Vagina (tissue), 2 donors: ENCODE data around the gene AGBL4. TPM values are rescaled to one million over a fixed set of nuclear protein-coding genes. Genes with fewer than 3 reads are reported as not detected.

Experiments
- DNase-seq, 2 donors: peaks; one replicate each; pipeline ENCODE4 v3.0.0-alpha.2; 2017; ENCODE audit errors: extremely low spot score in 2 of 2
- H3K27ac ChIP-seq: fragments of 200-600 bp; sonication (generic); one replicate; pipeline ENCODE4 v1.5.1; 2019
- H3K27me3 ChIP-seq: fragments of 200-600 bp; sonication (generic); one replicate; pipeline ENCODE4 v1.5.1; 2019
- H3K36me3 ChIP-seq, 2 donors: fragments of 200-600 bp; sonication (generic); one replicate each; pipeline ENCODE4 v1.5.1; 2017 to 2019
- H3K4me1 ChIP-seq: fragments of 200-600 bp; sonication (generic); one replicate; pipeline ENCODE4 v1.5.1; 2019
- H3K4me3 ChIP-seq, 2 donors: fragments of 200-600 bp; sonication (generic); 1 replicate in 1 of 2; 2 replicates in 1 of 2; pipeline ENCODE4 v1.5.1; 2016 to 2019
- H3K9me3 ChIP-seq: fragments of 200-600 bp; sonication (generic); one replicate; pipeline ENCODE4 v1.5.1; 2019
- CTCF ChIP-seq, 3 experiments: fragments of 450-650 bp in 2 of 3; fragments of 200-600 bp in 1 of 3; sonication (generic) in 1 of 3; IDR thresholded peaks; one replicate each; pipeline ENCODE4 v1.5.1; 2017 to 2019; ENCODE audit warnings: antibody characterized with exemption in 3 of 3, mild to moderate bottlenecking in 2 of 3, moderate library complexity in 2 of 3
- POLR2A ChIP-seq, 2 donors: fragments of 450-650 bp; IDR thresholded peaks; one replicate each; pipeline ENCODE4 v1.6.1; 2017; ENCODE audit warnings: antibody characterized with exemption in 2 of 2, mild to moderate bottlenecking in 2 of 2, moderate library complexity in 2 of 2
- POLR2AphosphoS5 ChIP-seq, 2 donors: sonication (generic); formaldehyde crosslinking; IDR thresholded peaks; one replicate each; pipeline ENCODE4 v1.9.0; 2017; ENCODE audit warnings: antibody characterized with exemption in 2 of 2, mild to moderate bottlenecking in 2 of 2, low read depth in 1 of 2; ENCODE audit not compliant: insufficient read depth in 1 of 2
- intact Hi-C: fragments of 100-400 bp; cut with DNase I; formaldehyde crosslinking; loops from one replicate; pipeline ENCODE4 v1.15.1; 2023
- total RNA-seq: library from RNA; depleted of rRNA; stranded (reverse); fragments of >200 nt; gene quantifications from one replicate; pipeline ENCODE4 v1.2.3, GENCODE V29; 2016

AGBL4 gene
- total RNA-seq, 1 donor from 2014 or later: not detected

DNA sequence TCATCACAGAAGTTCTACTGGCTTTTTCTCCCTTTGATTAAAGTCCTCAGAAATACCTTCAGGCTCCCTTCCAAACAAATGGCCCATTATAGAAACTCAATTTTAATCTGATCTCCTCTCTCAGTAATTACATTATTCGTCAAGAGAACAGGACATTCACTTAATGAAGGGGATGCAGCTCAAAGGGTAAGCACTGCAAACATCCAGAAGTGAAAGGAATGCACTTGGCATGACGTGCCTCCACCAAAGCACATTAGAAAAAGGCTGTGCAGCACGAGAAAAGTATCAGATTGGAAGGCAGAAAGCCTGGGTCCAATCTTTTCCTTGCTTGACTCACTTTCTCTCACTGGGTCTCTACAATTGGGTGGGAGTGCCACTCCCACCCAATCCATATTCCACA, 1024.4 kb downstream of the AGBL4 start:
- no peaks in the 10 kb centered on the region for H3K36me3 ChIP-seq
- no peaks in the 10 kb centered on the region for H3K27me3 ChIP-seq
- TF ChIP-seq CTCF (IDR thresholded peaks at IDR 0.05) (no peak), POLR2A (IDR thresholded peaks at IDR 0.05) (no peak), POLR2AphosphoS5 (IDR thresholded peaks at IDR 0.05; ENCODE audit: insufficient read depth in 1 of 2, low read depth in 1 of 2) (no peak)
- intact Hi-C loops: no loop called here
- no peak overlapping the region for H3K4me3 ChIP-seq
- no peaks in the 10 kb centered on the region for H3K9me3 ChIP-seq
- no peak for DNase-seq
- H3K27ac ChIP-seq: no peak overlapping the region
- no peaks in the 10 kb centered on the region for H3K4me1 ChIP-seq

GRCh38 chr1:48996311-48996710, 1027.4 kb downstream of the AGBL4 start:
- H3K4me3 ChIP-seq: no peak overlapping the region
- H3K36me3 ChIP-seq: no peaks in the 10 kb centered on the region
- no peak for DNase-seq
- no peaks in the 10 kb centered on the region for H3K9me3 ChIP-seq
- TF ChIP-seq CTCF (IDR thresholded peaks at IDR 0.05) (no peak), POLR2A (IDR thresholded peaks at IDR 0.05) (no peak), POLR2AphosphoS5 (IDR thresholded peaks at IDR 0.05; ENCODE audit: insufficient read depth in 1 of 2, low read depth in 1 of 2) (no peak)
- no peaks in the 10 kb centered on the region for H3K4me1 ChIP-seq
- H3K27ac ChIP-seq: no peak overlapping the region
- intact Hi-C loops: no loop called here
- no peaks in the 10 kb centered on the region for H3K27me3 ChIP-seq

DNA sequence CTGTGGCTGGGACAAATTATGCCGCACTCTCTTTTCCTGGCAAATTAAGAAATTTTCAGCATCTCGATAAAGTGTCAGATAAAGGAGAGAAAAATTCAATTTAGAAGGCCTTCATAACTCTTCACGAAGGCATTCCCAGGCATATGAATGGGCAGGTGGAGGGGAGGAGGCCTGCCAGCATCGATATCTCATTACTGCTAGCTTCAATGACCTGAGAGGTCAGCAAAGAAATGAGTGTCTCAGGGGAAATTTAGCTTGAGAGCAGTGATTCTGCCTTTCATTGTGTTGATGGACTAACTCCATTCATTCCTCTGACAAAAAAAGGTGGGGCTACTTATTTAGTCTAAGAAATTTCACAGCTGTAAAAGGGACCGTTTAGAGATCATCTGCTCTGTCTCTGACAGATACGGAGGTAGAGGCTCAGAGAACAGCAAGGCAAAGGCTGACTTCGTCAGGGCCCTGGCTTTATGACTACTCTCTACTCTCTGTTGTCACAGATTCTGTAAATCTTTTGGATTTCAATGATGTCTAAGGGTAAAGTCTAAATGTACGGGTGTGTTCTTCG, 1035.0 kb downstream of the AGBL4 start:
- Histone ChIP-seq H3K36me3 (no peaks in the 10 kb centered on the region), H3K9me3 (no peaks in the 10 kb centered on the region), H3K27me3 (no peaks in the 10 kb centered on the region), H3K27ac (no peak overlapping the region), H3K4me1 (no peaks in the 10 kb centered on the region), H3K4me3 (no peak overlapping the region)
- DNase-seq: no peak
- no peak for TF ChIP-seq POLR2A (IDR thresholded peaks at IDR 0.05)
- no peak for TF ChIP-seq CTCF (IDR thresholded peaks at IDR 0.05)
- no peak for TF ChIP-seq POLR2AphosphoS5 (IDR thresholded peaks at IDR 0.05; ENCODE audit: insufficient read depth in 1 of 2, low read depth in 1 of 2)
- intact Hi-C loops: no loop called here

- Histone ChIP-seq H3K9me3 (no peaks in the 10 kb centered on the region), H3K27ac (no peak overlapping the region), H3K4me3 (no peak overlapping the region), H3K4me1 (no peaks in the 10 kb centered on the region), H3K27me3 (no peaks in the 10 kb centered on the region), H3K36me3 (no peaks in the 10 kb centered on the region)
- TF ChIP-seq CTCF (IDR thresholded peaks at IDR 0.05) (no peak), POLR2A (IDR thresholded peaks at IDR 0.05) (no peak), POLR2AphosphoS5 (IDR thresholded peaks at IDR 0.05; ENCODE audit: insufficient read depth in 1 of 2, low read depth in 1 of 2) (no peak)
- intact Hi-C loops: no loop called here
- DNase-seq: no peak
Measured at GRCh38 chr1:48979940-48980339, 1043.8 kb downstream of the AGBL4 start.

- H3K36me3 ChIP-seq: no peaks in the 10 kb centered on the region
Measured at GRCh38 chr1:48978413-48978812, 1045.3 kb downstream of the AGBL4 start.

More at GRCh38 chr1:48978413-48978812, 1045.3 kb downstream of the AGBL4 start:
- Histone ChIP-seq H3K9me3 (no peaks in the 10 kb centered on the region), H3K4me1 (no peaks in the 10 kb centered on the region), H3K27ac (no peak overlapping the region), H3K4me3 (no peak overlapping the region), H3K27me3 (no peaks in the 10 kb centered on the region)
- TF ChIP-seq POLR2A (IDR thresholded peaks at IDR 0.05): no peak
- no peak for TF ChIP-seq CTCF (IDR thresholded peaks at IDR 0.05)
- no peak for TF ChIP-seq POLR2AphosphoS5 (IDR thresholded peaks at IDR 0.05; ENCODE audit: insufficient read depth in 1 of 2, low read depth in 1 of 2)
- DNase-seq: no peak
- intact Hi-C loops: no loop called here
